Measurements from ENCODE around the gene TNFRSF25. TPM values are rescaled to one million over a fixed set of nuclear protein-coding genes. Genes with fewer than 3 reads are reported as not detected.
"Not testable (repeated sequence)": the region's sequence is repeated elsewhere in the genome, so short reads cannot be mapped to it uniquely, and the experiment has no call there.

The TNFRSF25 gene
- total RNA-seq, 1 donor, result 60.7 TPM

DNA sequence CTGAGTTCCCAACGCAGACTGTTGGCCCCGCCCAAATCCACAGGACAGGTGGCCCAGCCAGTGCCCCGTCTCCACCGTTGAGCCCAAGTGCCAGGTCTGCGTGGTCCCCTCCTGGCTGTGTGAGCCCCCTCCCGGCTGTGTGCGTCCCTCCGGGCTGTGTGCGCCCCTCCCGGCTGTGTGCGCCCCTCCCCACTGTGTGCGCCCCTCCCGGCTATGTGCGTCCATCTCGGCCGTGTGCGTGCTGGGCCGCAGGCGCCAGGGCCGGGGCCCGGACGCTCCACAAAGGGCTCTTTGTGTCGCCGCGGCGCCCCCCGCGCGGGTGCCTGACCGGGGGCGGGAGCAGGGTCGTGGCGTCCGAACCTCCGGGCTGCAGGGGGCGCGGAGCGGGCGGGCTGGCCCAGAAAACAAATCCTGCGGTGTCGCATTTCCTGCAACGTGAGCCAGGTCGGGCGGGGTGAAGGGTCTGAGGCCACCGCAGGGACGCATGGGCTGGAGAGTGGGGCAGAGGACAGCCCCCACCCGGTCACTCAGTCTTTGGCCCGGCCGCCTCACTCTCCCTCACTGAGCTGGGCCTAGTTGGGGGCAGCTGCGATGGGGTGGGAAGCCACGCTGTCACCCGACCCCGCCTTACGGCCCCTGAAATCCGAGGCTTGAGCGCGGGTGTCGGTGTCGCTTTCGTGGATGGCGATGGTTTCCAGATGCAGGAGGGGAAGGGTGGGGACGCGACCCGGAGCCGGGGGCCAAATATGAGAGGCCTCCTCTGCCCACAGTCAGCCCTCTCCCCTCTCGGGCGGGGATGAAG is 18.8 kb downstream of the TNFRSF25 start:
- H3K4me1 ChIP-seq (ENCODE audit: insufficient read depth, low read length), result peaks cover 8% of the 10 kb centered on the region
- peaks cover 11% of the 10 kb centered on the region for H3K27me3 ChIP-seq (ENCODE audit: insufficient read depth, low read length)
- H3K4me3 ChIP-seq (ENCODE audit: low read length), result no peak overlapping the region
- no peaks in the 10 kb centered on the region for H3K9me3 ChIP-seq (ENCODE audit: low read depth, low read length)

DNA sequence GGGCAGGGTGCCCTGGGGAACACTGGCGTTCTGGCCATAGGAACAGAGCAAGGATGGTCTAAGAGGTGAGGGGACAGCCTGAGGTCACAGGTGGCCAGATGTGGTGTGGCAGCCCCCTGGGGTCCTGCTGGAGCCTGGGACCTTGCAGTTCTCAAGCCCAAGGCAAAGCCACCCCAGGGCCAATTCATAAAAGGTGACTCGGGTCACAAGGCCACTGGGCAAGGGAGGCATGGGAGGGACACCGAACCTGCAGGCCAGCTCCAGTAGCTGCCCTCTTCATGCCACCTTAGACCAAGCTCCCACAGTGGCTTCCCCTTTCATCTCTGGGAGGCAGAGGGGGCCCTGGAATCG is 19.3 kb downstream of the TNFRSF25 start:
- Histone ChIP-seq H3K9me3 (ENCODE audit: low read depth, low read length) (no peaks in the 10 kb centered on the region), H3K4me1 (ENCODE audit: insufficient read depth, low read length) (peaks cover 8% of the 10 kb centered on the region), H3K27me3 (ENCODE audit: insufficient read depth, low read length) (peaks cover 11% of the 10 kb centered on the region), H3K4me3 (ENCODE audit: low read length) (no peak overlapping the region)

DNA sequence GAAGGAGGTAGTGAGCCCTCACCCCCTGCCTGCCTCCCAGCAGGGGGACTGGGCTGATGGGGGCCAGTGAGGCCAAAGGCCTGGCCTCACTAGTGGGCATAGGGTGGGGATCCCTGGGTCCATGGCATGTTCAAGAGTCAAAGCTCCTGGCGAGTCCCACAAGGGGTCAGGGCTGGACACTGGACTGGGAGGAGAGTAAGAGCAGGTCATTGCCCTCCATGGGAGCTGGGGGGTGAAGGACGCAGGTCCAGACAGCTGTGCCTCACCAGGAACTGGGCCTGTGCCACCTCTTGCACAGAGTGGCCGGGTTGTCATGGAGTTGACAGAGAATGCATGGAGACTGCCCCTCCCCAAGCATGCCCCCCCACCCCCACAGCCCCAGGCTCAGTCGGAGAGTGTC is 20.0 kb downstream of the TNFRSF25 start:
- not testable (repeated sequence) for H3K4me3 ChIP-seq (ENCODE audit: low read length); H3K9me3 ChIP-seq (ENCODE audit: low read depth, low read length); H3K4me1 ChIP-seq (ENCODE audit: insufficient read depth, low read length)
- H3K27me3 ChIP-seq (ENCODE audit: insufficient read depth, low read length), result peaks cover 17% of the 10 kb centered on the region

DNA sequence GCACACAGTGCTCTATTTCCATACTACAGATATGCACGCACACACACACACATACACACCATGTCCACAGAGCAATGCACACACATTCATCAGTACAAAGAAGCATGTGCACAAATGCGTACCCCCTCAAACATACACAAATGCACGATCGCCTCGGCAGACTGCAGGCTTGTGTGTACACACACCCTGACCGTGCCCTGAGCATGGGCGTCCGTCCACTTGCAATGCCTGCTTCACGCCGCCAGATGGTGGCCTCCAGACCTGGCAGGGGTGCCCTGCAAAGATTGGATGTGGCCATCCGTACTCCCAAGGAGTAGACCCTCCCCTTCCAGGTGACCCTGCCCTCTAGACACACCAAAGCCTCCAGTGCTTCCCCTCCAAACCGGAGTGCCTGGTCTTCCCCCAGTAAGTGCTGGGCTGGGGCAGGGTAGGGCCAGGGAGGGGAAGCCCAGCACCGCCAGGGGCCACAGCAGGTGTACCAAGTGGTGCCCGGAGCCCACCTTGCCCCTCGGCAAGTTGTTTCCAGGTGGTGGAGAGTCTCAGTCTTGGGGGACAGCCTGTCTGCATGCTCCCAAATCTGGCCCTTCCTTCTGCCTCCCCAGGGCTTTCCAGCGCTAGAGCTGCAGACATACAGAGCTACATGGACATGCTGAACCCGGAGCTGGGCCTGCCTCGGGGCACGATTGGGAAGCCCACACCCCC is 20.8 kb downstream of the TNFRSF25 start:
- H3K9me3 ChIP-seq (ENCODE audit: low read depth, low read length), result no peaks in the 10 kb centered on the region
- peaks cover 17% of the 10 kb centered on the region for H3K27me3 ChIP-seq (ENCODE audit: insufficient read depth, low read length)
- peaks cover 8% of the 10 kb centered on the region for H3K4me1 ChIP-seq (ENCODE audit: insufficient read depth, low read length)

DNA sequence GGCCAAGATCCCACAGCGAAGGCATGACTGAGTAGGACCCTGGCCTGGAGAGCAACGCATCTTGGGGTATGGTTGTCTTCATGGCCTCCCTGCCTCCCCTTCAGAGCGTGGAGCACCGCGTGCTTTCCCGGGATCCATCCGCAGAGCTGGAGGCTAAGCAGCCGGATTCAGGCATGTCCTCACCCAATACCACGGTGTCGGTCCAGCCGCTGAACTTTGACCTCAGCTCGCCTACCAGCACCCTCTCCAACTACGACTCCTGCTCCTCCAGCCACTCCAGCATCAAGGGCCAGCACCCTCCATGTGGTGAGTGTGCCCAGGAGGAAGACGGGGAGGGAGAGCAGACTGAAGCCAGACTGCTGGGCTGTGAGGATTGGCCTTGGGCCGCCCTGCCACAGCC is 21.6 kb downstream of the TNFRSF25 start:
- Histone ChIP-seq H3K4me3 (ENCODE audit: low read length) (no peak overlapping the region), H3K27me3 (ENCODE audit: insufficient read depth, low read length) (peaks cover 12% of the 10 kb centered on the region), H3K9me3 (ENCODE audit: low read depth, low read length) (no peaks in the 10 kb centered on the region), H3K4me1 (ENCODE audit: insufficient read depth, low read length) (peaks cover 8% of the 10 kb centered on the region)

More for the DNA sequence above, 20.8 kb downstream of the TNFRSF25 start:
- no peak overlapping the region for H3K4me3 ChIP-seq (ENCODE audit: low read length)

DNA sequence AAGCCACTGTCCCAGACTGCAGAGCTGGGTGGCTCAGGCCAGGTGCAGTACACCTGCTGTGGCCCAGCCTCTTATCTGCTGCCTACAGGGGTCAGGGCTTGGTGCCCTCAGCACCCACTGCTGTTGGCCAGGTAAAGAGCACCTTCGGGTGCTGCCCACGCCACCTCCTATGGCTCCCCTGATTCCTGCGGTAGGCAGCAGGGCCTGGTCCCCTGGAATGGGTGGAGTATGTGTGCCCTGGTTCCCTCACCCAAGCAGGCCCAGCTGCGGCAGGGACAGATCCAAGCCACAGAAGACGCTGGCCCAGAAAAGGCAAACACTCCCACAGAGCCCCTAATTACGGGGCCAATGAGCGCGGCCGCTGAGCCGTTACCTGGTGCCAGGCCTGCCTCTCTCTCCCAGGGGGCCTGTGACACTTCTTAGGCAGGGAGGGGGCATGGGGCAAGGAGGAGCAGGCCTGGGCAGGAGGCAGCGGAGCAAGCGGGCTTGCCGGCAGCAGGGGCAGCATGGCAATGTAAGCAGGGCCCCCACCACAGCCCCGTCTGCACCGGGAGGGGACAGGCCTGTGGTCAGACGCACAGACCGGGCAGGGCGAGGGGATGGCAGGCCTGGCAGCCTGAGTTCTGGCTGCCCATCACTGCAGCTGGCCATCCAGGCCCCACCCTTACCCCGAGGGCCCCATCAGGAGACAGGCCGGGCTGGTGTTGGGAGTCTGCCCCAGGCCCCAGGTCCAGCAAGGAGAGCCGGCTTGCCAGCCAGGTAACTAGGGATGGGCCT is 22.4 kb downstream of the TNFRSF25 start:
- H3K4me3 ChIP-seq (ENCODE audit: low read length), result no peak overlapping the region
- peaks cover 14% of the 10 kb centered on the region for H3K27me3 ChIP-seq (ENCODE audit: insufficient read depth, low read length)
- peaks cover 8% of the 10 kb centered on the region for H3K4me1 ChIP-seq (ENCODE audit: insufficient read depth, low read length)
- H3K9me3 ChIP-seq (ENCODE audit: low read depth, low read length), result no peaks in the 10 kb centered on the region

DNA sequence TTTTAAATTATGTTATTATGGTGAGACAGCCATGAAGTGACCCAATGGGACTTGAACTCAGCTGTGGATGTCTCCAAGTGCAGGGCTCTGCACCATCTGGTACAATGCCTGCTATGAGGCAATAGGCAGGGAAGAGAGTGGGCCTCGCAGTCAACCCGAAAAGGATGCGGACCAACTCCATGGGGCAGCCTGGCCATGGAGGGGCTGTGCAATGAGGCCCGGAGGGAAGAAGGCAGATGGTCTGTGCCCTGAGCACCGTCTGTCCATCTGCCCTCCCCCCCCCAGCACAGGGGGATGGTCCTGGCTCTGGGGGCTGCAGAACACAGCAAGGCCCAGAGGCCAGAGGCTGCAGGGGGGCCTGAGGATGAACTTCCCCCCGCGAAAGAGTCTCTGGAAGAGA is 24.4 kb downstream of the TNFRSF25 start:
- Histone ChIP-seq H3K9me3 (ENCODE audit: low read depth, low read length) (no peaks in the 10 kb centered on the region), H3K27me3 (ENCODE audit: insufficient read depth, low read length) (peaks cover 11% of the 10 kb centered on the region), H3K4me1 (ENCODE audit: insufficient read depth, low read length) (peaks cover under 1% of the 10 kb centered on the region), H3K4me3 (ENCODE audit: low read length) (no peak overlapping the region)

DNA sequence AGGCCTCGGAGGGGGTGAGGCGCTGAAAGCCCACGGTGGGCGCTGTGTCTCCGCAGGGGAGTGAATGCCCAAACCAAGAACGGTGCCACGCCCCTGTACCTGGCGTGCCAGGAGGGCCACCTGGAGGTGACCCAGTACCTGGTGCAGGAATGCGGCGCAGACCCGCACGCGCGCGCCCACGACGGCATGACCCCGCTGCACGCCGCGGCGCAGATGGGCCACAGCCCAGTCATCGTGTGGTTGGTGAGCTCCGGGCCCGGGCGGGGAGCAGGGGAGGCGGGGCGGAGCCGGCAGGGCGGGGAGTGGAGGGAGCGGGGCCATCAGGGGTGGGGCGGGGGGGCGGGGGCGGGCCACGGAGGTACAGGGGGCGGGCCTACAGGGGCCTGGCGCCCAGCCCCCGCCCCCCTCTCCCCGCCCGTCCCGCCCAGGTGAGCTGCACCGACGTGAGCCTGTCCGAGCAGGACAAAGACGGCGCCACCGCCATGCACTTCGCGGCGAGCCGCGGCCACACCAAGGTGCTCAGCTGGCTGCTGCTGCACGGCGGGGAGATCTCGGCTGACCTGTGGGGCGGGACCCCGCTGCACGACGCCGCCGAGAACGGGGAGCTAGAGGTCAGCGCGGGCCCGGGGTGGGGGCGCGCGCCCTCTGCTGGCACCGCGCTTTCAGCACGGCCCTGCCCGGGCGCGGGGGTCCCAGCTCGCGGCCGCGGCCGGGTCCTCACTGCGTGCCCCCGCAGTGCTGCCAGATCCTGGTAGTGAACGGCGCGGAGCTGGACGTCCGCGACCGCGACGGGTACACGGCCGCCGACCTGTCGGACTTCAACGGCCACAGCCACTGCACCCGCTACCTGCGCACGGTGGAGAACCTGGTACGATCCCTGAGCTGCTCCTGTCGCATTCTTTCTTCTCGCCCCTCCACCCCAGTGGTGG is 25.5 kb downstream of the TNFRSF25 start:
- Histone ChIP-seq H3K9me3 (ENCODE audit: low read depth, low read length) (no peaks in the 10 kb centered on the region), H3K4me1 (ENCODE audit: insufficient read depth, low read length) (no peaks in the 10 kb centered on the region), H3K27me3 (ENCODE audit: insufficient read depth, low read length) (peaks cover 8% of the 10 kb centered on the region), H3K4me3 (ENCODE audit: low read length) (no peak overlapping the region)

DNA sequence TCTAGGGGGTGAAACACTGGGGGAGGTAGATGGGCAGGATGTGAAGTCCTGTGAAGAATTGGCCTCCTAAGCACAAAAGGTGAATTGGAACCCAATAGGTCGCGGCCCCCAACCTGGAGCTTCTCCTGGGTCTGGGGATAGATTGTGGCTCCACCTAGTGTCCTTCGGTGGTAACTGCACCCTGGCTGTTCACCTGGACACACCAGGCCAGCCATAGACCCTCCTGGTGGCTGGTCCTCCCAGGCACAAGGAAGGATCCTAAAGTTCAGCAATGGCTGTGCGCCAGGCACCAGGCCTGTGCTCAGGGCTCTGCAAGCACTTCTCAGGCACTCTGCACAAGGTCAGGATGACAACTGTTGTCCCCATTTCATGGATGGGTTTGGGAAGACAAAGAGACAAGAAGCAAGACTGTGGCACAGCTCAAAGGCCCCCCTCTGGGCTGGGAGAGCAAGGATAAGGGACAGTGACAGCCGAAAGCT is 27.9 kb downstream of the TNFRSF25 start:
- Histone ChIP-seq H3K9me3 (ENCODE audit: low read depth, low read length) (no peaks in the 10 kb centered on the region), H3K4me1 (ENCODE audit: insufficient read depth, low read length) (no peaks in the 10 kb centered on the region), H3K27me3 (ENCODE audit: insufficient read depth, low read length) (peaks cover 8% of the 10 kb centered on the region), H3K4me3 (ENCODE audit: low read length) (no peak overlapping the region)

DNA sequence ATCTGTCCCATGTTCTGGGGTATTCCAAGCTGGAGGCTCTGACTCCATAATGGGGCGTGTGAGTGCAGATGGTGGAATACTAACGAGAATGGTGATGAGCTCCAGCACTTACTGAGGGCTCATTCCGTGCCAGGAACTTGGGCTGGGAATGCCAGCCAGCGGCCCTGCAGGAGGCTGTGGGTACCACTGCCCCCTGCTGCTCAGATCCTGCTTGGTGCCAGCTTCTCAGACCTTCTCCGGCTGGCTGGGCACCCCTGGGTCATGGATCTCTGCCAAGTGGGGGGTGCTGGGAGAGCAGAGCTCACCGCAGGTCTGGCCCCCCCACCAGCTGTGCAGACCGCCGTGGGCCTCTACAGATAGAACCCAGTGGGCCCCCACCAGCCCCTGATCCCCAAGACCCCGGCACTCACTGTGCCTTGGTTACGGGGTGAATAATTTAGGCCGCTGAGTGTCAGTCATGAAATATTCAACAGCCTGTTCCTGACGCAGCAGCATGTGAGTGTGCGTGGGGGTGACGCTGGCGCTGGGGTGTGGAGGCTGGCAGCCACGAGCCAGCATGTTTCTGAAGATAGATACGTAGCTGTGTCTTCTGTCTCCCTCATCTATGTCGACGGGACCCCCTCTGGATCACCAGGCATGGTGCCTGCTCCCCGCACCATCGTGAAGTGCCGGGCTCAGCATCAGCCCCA is 28.8 kb downstream of the TNFRSF25 start:
- not testable (repeated sequence) for H3K9me3 ChIP-seq (ENCODE audit: low read depth, low read length); H3K4me3 ChIP-seq (ENCODE audit: low read length); H3K27me3 ChIP-seq (ENCODE audit: insufficient read depth, low read length); H3K4me1 ChIP-seq (ENCODE audit: insufficient read depth, low read length)

DNA sequence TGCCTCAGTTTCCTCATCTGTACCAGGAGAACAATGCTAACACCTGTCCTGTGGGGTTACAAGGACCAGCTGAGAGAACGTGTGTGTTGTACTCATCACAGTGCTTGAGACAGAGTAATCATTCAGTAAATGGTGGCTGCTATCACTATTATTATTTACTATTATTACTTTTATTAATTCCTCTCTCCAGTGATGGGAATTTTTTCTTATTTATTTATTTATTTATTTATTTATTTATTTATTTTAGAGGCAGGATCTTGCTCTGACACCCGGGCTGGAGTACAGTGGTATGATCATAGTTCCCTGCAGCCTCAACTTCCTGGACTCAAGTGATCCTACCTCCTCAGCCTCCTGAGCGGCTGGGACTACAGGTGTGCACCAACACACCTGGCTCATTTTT is 29.7 kb downstream of the TNFRSF25 start:
- H3K4me3 ChIP-seq (ENCODE audit: low read length); H3K9me3 ChIP-seq (ENCODE audit: low read depth, low read length); H3K27me3 ChIP-seq (ENCODE audit: insufficient read depth, low read length); H3K4me1 ChIP-seq (ENCODE audit: insufficient read depth, low read length): not testable (repeated sequence)

DNA sequence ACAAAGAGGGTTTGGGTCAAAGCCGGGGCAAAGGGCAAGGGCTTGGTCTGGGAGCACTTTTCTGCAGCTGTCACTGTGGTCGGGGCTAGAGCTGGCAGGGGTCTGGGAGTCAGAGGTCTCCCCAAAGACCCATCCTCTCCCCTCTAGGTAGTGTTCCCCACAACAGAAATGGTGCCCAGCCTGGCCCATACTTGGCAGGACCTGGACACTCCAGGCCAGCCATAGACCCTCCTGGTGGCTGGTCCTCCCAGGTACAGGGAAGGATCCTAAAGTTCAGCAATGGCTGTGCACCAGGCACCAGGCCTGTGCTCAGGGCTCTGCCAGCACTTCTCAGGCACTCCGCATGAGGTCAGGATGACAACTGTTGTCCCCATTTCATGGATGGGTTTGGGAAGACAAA is 30.4 kb downstream of the TNFRSF25 start:
- Histone ChIP-seq H3K4me3 (ENCODE audit: low read length) (no peak overlapping the region), H3K27me3 (ENCODE audit: insufficient read depth, low read length) (peaks cover 2% of the 10 kb centered on the region), H3K9me3 (ENCODE audit: low read depth, low read length) (no peaks in the 10 kb centered on the region), H3K4me1 (ENCODE audit: insufficient read depth, low read length) (no peaks in the 10 kb centered on the region)

DNA sequence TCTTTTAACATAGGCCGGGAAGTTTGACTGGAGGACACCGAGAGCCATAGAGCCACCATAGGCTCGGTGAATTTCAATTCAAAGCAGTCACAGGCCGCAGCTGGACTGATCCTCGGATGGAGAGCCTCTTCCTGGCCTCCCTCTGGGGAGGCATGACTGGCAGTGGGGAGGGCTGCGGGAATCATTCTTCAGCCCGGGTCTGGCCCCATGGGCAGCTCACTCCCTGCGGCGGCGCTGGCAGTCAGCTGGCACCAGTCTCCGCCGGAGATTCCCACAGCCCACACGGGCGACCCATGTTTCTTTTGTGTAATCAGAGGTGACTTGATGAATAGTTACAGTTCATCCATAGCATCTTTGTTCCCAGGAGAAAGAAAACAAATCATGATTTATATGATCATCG is 30.8 kb downstream of the TNFRSF25 start:
- Histone ChIP-seq H3K4me3 (ENCODE audit: low read length) (no peak overlapping the region), H3K9me3 (ENCODE audit: low read depth, low read length) (no peaks in the 10 kb centered on the region), H3K4me1 (ENCODE audit: insufficient read depth, low read length) (no peaks in the 10 kb centered on the region), H3K27me3 (ENCODE audit: insufficient read depth, low read length) (peaks cover 2% of the 10 kb centered on the region)

DNA sequence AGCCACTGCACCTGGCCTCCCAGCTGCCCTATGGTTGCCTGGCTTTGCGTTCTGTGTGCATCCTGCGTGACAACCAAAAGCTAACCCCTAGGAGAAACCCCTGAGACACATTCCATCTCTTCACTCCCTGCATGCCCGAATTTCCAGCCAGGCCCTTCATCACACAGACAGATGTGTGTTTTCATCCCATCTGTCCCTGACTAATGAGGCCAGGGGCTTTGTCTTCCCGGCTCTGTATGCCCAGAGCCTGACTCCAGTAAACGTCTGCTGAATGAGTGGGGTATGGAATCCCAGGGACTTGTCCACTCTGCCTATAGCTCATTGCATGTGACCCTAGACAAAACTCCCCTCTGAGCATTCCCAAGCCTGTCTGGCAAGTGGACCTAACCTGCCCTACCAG is 31.8 kb downstream of the TNFRSF25 start:
- Histone ChIP-seq H3K9me3 (ENCODE audit: low read depth, low read length) (no peaks in the 10 kb centered on the region), H3K4me1 (ENCODE audit: insufficient read depth, low read length) (no peaks in the 10 kb centered on the region), H3K4me3 (ENCODE audit: low read length) (no peak overlapping the region), H3K27me3 (ENCODE audit: insufficient read depth, low read length) (peaks cover 2% of the 10 kb centered on the region)

Measured in mononuclear cell (primary cell).